GM23338 (cell line): ENCODE measurements around the gene GFRA4. TPM values are rescaled to one million over a fixed set of nuclear protein-coding genes. Genes with fewer than 3 reads are reported as not detected.

ENCODE experiments used
- ATAC-seq: fragments of 200-7000 bp; cut with Tn5 transposase; 3 replicates; pipeline ENCODE4 v1.9.1; 2020
- DNase-seq: peaks from one replicate; pipeline ENCODE4 v3.0.0-alpha.2; 2015; ENCODE audit warnings: low spot score
- H2AFZ ChIP-seq: fragments of 200-600 bp; sonication (generic); 2 replicates; pipeline ENCODE4 v1.8.0; 2016; ENCODE audit warnings: antibody characterized with exemption, mild to moderate bottlenecking, moderate library complexity
- H3F3A ChIP-seq: fragments of 200-600 bp; sonication (generic); replicated peaks from 2 replicates; pipeline ENCODE4 v1.8.0; 2017; ENCODE audit warnings: antibody characterized with exemption, mixed run types, low read depth
- H3K27ac ChIP-seq: fragments of 200-600 bp; sonication (generic); 2 replicates; pipeline ENCODE4 v1.6.1; 2016; ENCODE audit warnings: low read depth
- H3K27me3 ChIP-seq: fragments of 200-600 bp; sonication (generic); 2 replicates; pipeline ENCODE4 v1.8.0; 2016; ENCODE audit warnings: mild to moderate bottlenecking, mixed run types, moderate library complexity; ENCODE audit not compliant: insufficient read depth
- H3K36me3 ChIP-seq: fragments of 200-600 bp; sonication (generic); 2 replicates; pipeline ENCODE4 v1.8.0; 2016; ENCODE audit warnings: mild to moderate bottlenecking; ENCODE audit not compliant: insufficient read depth
- H3K4me1 ChIP-seq: fragments of 200-600 bp; sonication (generic); 2 replicates; pipeline ENCODE4 v1.8.0; 2016; ENCODE audit warnings: mild to moderate bottlenecking, moderate library complexity; ENCODE audit not compliant: insufficient read depth
- H3K4me2 ChIP-seq: fragments of 200-600 bp; sonication (generic); 2 replicates; pipeline ENCODE4 v1.7.1; 2017; ENCODE audit warnings: mixed run types
- H3K4me3 ChIP-seq: fragments of 200-600 bp; sonication (generic); 2 replicates; pipeline ENCODE4 v1.6.1; 2016; ENCODE audit warnings: mixed run types
- H3K79me2 ChIP-seq: fragments of 200-600 bp; sonication (generic); replicated peaks from 2 replicates; pipeline ENCODE4 v1.8.0; 2017; ENCODE audit warnings: mild to moderate bottlenecking; ENCODE audit not compliant: insufficient read depth
- H3K9me2 ChIP-seq: fragments of 200-600 bp; sonication (generic); 2 replicates; pipeline ENCODE4 v1.8.0; 2017; ENCODE audit not compliant: insufficient read depth
- H4K20me1 ChIP-seq: fragments of 200-600 bp; sonication (generic); replicated peaks from 2 replicates; pipeline ENCODE4 v1.8.0; 2017; ENCODE audit warnings: mild to moderate bottlenecking; ENCODE audit not compliant: insufficient read depth
- H3K27ac Mint-ChIP-seq: 2 replicates; pipeline ENCODE4 v1.8.0; 2020; ENCODE audit warnings: inconsistent platforms, mild to moderate bottlenecking, moderate library complexity, mixed read lengths
- H3K27me3 Mint-ChIP-seq: 3 replicates; pipeline ENCODE4 v1.8.0; 2022; ENCODE audit warnings: low read depth, mild to moderate bottlenecking, moderate library complexity, mixed read lengths, inconsistent platforms; ENCODE audit not compliant: insufficient read depth, poor library complexity
- H3K36me3 Mint-ChIP-seq: 3 replicates; pipeline ENCODE4 v1.8.0; 2021; ENCODE audit warnings: low read depth, mild to moderate bottlenecking, inconsistent platforms, moderate library complexity, mixed read lengths
- H3K4me1 Mint-ChIP-seq: 3 replicates; pipeline ENCODE4 v1.8.0; 2020; ENCODE audit warnings: mild to moderate bottlenecking, inconsistent platforms, mixed read lengths
- H3K4me3 Mint-ChIP-seq: 3 replicates; pipeline ENCODE4 v1.8.0; 2021; ENCODE audit warnings: moderate library complexity, mild to moderate bottlenecking, inconsistent platforms, mixed read lengths
- H3K9me3 Mint-ChIP-seq: 3 replicates; pipeline ENCODE4 v1.8.0; 2020; ENCODE audit warnings: moderate library complexity, mild to moderate bottlenecking, inconsistent platforms, mixed read lengths
- CREB1 ChIP-seq: fragments of 250-450 bp; sonication (Bioruptor Pico); IDR thresholded peaks from 2 replicates; pipeline ENCODE4 v1.5.0; 2020; ENCODE audit warnings: low read depth, mild to moderate bottlenecking, moderate library complexity
- ETS1 ChIP-seq: IDR thresholded peaks from 2 replicates; pipeline ENCODE4 v1.6.1; 2016; ENCODE audit warnings: antibody characterized with exemption
- EZH2 ChIP-seq: fragments of 200-600 bp; sonication (generic); IDR thresholded peaks from one replicate; pipeline ENCODE4 v1.8.0; 2017; ENCODE audit warnings: antibody characterized with exemption, mild to moderate bottlenecking, low read depth; ENCODE audit not compliant: unreplicated experiment
- EZH2phosphoT487 ChIP-seq: fragments of 200-600 bp; sonication (generic); IDR thresholded peaks from one replicate; pipeline ENCODE4 v1.8.1; 2018; ENCODE audit warnings: antibody characterized with exemption; ENCODE audit not compliant: unreplicated experiment
- JUNB ChIP-seq: IDR thresholded peaks from one replicate; pipeline ENCODE4 v1.6.1; 2016; ENCODE audit warnings: antibody characterized with exemption; ENCODE audit not compliant: unreplicated experiment
- NANOG ChIP-seq: IDR thresholded peaks from 2 replicates; pipeline ENCODE4 v1.6.1; 2016; ENCODE audit warnings: antibody characterized with exemption, borderline replicate concordance
- REST ChIP-seq: IDR thresholded peaks from one replicate; pipeline ENCODE4 v1.6.1; 2018; ENCODE audit warnings: antibody characterized with exemption; ENCODE audit not compliant: unreplicated experiment
- ZNF331 ChIP-seq: fragments of 250-450 bp; sonication (Bioruptor Pico); IDR thresholded peaks from 2 replicates; pipeline ENCODE4 v1.5.0; 2020; ENCODE audit warnings: low read depth, mild to moderate bottlenecking, moderate library complexity
- polyA plus RNA-seq: library from polyadenylated mRNA; unstranded; fragments of >200 nt; fragmentation: Nextera tagmentation; extraction: Ambion mirVana; gene quantifications from 2 replicates; pipeline ENCODE4 v1.2.1, GENCODE V29; 2016
- total RNA-seq: library from RNA; depleted of rRNA; stranded (reverse); fragments of >200 nt; shearing (Covaris generic); gene quantifications from 2 replicates; pipeline ENCODE4 v1.2.3, GENCODE V29; 2014
- TF ChIP-seq, protein P1 (sequence below): fragments of 250-450 bp; sonication (Bioruptor Pico); IDR thresholded peaks from 2 replicates; pipeline ENCODE4 v1.5.0; 2020; ENCODE audit warnings: mild to moderate bottlenecking, moderate library complexity

GFRA4 gene
- total and polyA plus RNA-seq, 2 experiments from 2014 or later = not detected

GRCh38 chr20:3646067-3646440, 17.1 kb downstream of the GFRA4 start:
- no peak overlapping the region for H2AFZ ChIP-seq
- no peak overlapping the region for H3K4me3 Mint-ChIP-seq
- no peaks in the 10 kb centered on the region for H3K79me2 ChIP-seq
- H3K27me3 ChIP-seq = no peaks in the 10 kb centered on the region
- H3K27ac Mint-ChIP-seq = no peak overlapping the region
- H3K9me2 ChIP-seq = no peaks in the 10 kb centered on the region
- no peaks in the 10 kb centered on the region for H3K36me3 ChIP-seq
- ATAC-seq (no peak), DNase-seq (no peak)
- H3K36me3 Mint-ChIP-seq = no peaks in the 10 kb centered on the region; the same call in 2 of the 3 replicates
- peaks cover 4% of the 10 kb centered on the region; the same call in 2 of the 3 replicates for H3K4me1 Mint-ChIP-seq
- H4K20me1 ChIP-seq = no peaks in the 10 kb centered on the region
- H3K4me3 ChIP-seq = no peak overlapping the region
- H3K27ac ChIP-seq = no peak overlapping the region
- TF ChIP-seq NANOG = no peak
- no peak for TF ChIP-seq EZH2phosphoT487
- no peak for TF ChIP-seq ETS1
- no peak for TF ChIP-seq ZNF331 (CRISPR knock-in tag)
- no peak for TF ChIP-seq REST
- no peak for TF ChIP-seq CREB1 (CRISPR knock-in tag)
- no peak for TF ChIP-seq JUNB
- TF ChIP-seq EZH2 = no peak
- TF ChIP-seq, protein P1, sequence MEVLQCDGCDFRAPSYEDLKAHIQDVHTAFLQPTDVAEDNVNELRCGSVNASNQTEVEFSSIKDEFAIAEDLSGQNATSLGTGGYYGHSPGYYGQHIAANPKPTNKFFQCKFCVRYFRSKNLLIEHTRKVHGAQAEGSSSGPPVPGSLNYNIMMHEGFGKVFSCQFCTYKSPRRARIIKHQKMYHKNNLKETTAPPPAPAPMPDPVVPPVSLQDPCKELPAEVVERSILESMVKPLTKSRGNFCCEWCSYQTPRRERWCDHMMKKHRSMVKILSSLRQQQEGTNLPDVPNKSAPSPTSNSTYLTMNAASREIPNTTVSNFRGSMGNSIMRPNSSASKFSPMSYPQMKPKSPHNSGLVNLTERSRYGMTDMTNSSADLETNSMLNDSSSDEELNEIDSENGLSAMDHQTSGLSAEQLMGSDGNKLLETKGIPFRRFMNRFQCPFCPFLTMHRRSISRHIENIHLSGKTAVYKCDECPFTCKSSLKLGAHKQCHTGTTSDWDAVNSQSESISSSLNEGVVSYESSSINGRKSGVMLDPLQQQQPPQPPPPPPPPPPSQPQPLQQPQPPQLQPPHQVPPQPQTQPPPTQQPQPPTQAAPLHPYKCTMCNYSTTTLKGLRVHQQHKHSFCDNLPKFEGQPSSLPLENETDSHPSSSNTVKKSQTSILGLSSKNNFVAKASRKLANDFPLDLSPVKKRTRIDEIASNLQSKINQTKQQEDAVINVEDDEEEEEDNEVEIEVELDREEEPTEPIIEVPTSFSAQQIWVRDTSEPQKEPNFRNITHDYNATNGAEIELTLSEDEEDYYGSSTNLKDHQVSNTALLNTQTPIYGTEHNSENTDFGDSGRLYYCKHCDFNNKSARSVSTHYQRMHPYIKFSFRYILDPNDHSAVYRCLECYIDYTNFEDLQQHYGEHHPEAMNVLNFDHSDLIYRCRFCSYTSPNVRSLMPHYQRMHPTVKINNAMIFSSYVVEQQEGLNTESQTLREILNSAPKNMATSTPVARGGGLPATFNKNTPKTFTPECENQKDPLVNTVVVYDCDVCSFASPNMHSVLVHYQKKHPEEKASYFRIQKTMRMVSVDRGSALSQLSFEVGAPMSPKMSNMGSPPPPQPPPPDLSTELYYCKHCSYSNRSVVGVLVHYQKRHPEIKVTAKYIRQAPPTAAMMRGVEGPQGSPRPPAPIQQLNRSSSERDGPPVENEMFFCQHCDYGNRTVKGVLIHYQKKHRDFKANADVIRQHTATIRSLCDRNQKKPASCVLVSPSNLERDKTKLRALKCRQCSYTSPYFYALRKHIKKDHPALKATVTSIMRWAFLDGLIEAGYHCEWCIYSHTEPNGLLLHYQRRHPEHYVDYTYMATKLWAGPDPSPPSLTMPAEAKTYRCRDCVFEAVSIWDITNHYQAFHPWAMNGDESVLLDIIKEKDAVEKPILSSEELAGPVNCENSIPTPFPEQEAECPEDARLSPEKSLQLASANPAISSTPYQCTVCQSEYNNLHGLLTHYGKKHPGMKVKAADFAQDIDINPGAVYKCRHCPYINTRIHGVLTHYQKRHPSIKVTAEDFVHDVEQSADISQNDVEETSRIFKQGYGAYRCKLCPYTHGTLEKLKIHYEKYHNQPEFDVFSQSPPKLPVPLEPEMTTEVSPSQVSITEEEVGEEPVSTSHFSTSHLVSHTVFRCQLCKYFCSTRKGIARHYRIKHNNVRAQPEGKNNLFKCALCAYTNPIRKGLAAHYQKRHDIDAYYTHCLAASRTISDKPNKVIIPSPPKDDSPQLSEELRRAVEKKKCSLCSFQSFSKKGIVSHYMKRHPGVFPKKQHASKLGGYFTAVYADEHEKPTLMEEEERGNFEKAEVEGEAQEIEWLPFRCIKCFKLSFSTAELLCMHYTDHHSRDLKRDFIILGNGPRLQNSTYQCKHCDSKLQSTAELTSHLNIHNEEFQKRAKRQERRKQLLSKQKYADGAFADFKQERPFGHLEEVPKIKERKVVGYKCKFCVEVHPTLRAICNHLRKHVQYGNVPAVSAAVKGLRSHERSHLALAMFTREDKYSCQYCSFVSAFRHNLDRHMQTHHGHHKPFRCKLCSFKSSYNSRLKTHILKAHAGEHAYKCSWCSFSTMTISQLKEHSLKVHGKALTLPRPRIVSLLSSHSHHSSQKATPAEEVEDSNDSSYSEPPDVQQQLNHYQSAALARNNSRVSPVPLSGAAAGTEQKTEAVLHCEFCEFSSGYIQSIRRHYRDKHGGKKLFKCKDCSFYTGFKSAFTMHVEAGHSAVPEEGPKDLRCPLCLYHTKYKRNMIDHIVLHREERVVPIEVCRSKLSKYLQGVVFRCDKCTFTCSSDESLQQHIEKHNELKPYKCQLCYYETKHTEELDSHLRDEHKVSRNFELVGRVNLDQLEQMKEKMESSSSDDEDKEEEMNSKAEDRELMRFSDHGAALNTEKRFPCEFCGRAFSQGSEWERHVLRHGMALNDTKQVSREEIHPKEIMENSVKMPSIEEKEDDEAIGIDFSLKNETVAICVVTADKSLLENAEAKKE = no peak
- H3K4me1 ChIP-seq = no peaks in the 10 kb centered on the region
- H3K4me2 ChIP-seq = no peak overlapping the region
- H3K27me3 Mint-ChIP-seq = peaks cover 4% of the 10 kb centered on the region
- H3F3A ChIP-seq = no peaks in the 10 kb centered on the region
- H3K9me3 Mint-ChIP-seq = no peaks in the 10 kb centered on the region
